Right atrium auricular region (tissue), 2 donors: ENCODE measurements around the gene RASL12. TPM values are rescaled to one million over a fixed set of nuclear protein-coding genes. Genes with fewer than 3 reads are reported as not detected.

Experiments used
- DNase-seq: peaks from one replicate; pipeline ENCODE4 v3.0.0-alpha.2; 2019; ENCODE audit warnings: low spot score
- H3K27ac ChIP-seq, 2 donors: fragments of 200-600 bp; sonication (generic); 1 replicate in 1 of 2; 2 replicates in 1 of 2; pipeline ENCODE4 v1.5.1; 2016 to 2019
- H3K27me3 ChIP-seq, 2 donors: fragments of 200-600 bp; sonication (generic); one replicate each; pipeline versions ENCODE4 v1.5.1 to v1.6.0; 2017 to 2019
- H3K36me3 ChIP-seq: fragments of 200-600 bp; sonication (generic); one replicate; pipeline ENCODE4 v1.5.1; 2016
- H3K4me1 ChIP-seq, 2 donors: fragments of 200-600 bp; sonication (generic); one replicate each; pipeline versions ENCODE4 v1.5.1 to v1.6.0; 2017 to 2019
- H3K4me3 ChIP-seq, 2 donors: fragments of 200-600 bp; sonication (generic); 1 replicate in 1 of 2; 2 replicates in 1 of 2; pipeline ENCODE4 v1.5.1; 2017 to 2019; ENCODE audit warnings: mild to moderate bottlenecking in 1 of 2, moderate library complexity in 1 of 2
- H3K9me3 ChIP-seq, 2 donors: fragments of 200-600 bp; sonication (generic); one replicate each; pipeline ENCODE4 v1.5.1; 2019
- total RNA-seq, 2 donors: library from RNA; depleted of rRNA; stranded (reverse); fragments of >200 nt; gene quantifications; one replicate each; pipeline ENCODE4 v1.1.0, GENCODE V29; 2016
- TF ChIP-seq, protein P1 (sequence below), 2 donors: fragments of 200-600 bp; sonication (generic); IDR thresholded peaks; one replicate each; pipeline ENCODE4 v1.5.1; 2019; ENCODE audit warnings: antibody characterized with exemption in 2 of 2

The RASL12 gene
- total RNA-seq, 2 donors from 2014 or later = 83.3 to 183 TPM

DNA sequence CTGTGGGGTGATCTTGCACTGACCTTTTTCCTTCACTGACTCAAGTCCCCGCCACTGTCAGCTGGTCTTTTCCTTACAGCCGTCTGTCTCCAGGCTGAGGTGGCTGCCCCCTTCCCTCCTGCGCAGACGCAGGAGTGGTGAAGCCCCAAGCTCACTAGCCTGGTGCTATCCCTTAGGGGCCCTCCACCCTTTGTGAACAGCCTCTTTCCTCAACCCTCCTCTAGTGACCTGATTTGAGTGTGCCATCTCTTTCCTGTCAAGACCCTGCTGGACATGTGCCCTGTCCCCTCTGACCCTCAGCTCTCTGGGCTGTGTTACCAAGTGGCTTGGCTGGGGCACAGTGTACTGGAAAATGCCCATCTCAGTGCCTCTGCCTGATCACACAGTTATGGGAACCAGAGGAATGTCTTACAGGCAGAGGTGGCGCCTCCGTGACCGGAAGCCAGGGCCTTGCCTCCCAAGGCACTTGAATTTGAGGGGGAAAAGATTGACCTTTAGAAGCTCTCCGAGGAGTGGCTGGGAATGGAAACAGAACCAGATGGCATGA, 17.5 kb upstream of the RASL12 start:
- DNase-seq = no peak
- TF ChIP-seq, protein P1, sequence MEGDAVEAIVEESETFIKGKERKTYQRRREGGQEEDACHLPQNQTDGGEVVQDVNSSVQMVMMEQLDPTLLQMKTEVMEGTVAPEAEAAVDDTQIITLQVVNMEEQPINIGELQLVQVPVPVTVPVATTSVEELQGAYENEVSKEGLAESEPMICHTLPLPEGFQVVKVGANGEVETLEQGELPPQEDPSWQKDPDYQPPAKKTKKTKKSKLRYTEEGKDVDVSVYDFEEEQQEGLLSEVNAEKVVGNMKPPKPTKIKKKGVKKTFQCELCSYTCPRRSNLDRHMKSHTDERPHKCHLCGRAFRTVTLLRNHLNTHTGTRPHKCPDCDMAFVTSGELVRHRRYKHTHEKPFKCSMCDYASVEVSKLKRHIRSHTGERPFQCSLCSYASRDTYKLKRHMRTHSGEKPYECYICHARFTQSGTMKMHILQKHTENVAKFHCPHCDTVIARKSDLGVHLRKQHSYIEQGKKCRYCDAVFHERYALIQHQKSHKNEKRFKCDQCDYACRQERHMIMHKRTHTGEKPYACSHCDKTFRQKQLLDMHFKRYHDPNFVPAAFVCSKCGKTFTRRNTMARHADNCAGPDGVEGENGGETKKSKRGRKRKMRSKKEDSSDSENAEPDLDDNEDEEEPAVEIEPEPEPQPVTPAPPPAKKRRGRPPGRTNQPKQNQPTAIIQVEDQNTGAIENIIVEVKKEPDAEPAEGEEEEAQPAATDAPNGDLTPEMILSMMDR (IDR thresholded peaks at IDR 0.05) = no peak
- no peaks in the 10 kb centered on the region for H3K9me3 ChIP-seq
- no peaks in the 10 kb centered on the region for H3K36me3 ChIP-seq
- peaks cover 0 to 92% of the 10 kb centered on the region in 2 donors for H3K4me1 ChIP-seq
- H3K4me3 ChIP-seq = no peak overlapping the region
- H3K27me3 ChIP-seq = no peaks in the 10 kb centered on the region
- peak overlapping the region; percentile 80 to 98 for H3K27ac ChIP-seq

DNA sequence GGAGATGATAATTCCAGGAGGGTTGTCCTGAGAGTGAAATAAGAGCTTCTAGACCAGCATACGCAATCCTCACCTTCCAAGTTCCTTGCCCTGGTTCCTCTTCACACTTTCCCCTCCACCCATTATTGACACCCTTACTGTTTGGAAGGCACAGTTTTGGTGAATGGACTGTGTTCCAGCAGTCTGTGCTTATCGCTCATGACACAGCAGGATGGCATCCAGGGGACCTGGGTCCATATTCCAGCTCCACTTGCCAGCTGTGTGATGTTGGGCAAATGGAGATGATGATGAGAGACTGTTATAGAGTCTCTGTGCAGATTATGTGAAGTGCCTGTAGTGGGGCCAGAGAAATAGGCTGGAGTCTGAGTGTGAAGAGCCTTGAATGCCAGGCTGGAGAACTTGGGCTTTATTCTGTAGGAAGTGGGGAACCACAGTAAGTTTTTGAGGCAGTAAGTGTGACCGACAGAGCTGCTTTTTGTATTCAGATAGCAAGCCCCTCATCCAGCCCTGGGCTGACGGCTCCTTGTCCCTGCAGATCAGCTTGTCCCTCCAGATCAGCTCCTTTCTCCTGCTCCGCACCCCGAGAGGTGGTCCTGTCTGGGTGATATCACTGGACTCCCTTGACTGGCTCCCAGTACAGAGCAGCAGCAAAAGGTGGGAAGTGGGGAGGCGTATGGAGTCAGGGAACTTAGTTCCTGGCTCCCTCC, 16.9 kb upstream of the RASL12 start:
- Histone ChIP-seq H3K27ac (peak overlapping the region; percentile 80 to 98), H3K27me3 (no peaks in the 10 kb centered on the region), H3K4me3 (no peak overlapping the region), H3K4me1 (peaks cover 0 to 85% of the 10 kb centered on the region in 2 donors), H3K36me3 (no peaks in the 10 kb centered on the region), H3K9me3 (no peaks in the 10 kb centered on the region)
- no peak for DNase-seq
- TF ChIP-seq, protein P1 (IDR thresholded peaks at IDR 0.05) = no peak

DNA sequence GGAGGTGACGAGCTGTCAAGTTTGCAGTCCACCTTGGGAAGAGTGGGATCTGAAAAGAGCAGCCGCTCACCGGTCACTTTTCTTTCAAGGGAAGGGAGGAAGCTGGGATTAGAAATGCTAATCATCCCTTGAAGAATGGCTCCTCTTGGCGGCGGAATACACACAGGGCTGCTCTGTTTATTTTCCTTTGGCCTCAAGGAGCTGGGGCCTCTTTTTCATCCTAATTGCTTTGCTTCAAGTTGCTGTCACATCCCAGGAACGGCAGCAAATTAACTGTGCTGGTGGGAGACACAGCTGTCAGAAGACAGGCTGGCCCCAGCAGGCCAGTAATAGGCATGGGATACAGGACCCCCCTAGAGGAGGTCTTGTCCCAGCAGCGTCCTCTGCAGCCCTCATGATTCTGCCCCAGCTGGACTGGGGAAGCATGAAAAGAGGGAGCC, 15.5 kb upstream of the RASL12 start:
- H3K4me1 ChIP-seq = peaks cover 0 to 72% of the 10 kb centered on the region in 2 donors
- TF ChIP-seq, protein P1 (IDR thresholded peaks at IDR 0.05) = peak in 1 of 2 donors; percentile 54
- H3K9me3 ChIP-seq = no peaks in the 10 kb centered on the region
- peak overlapping the region in 1 of 2 donors; percentile 98 for H3K27ac ChIP-seq
- no peak overlapping the region for H3K4me3 ChIP-seq
- DNase-seq = no peak
- H3K36me3 ChIP-seq = no peaks in the 10 kb centered on the region
- H3K27me3 ChIP-seq = no peaks in the 10 kb centered on the region

DNA sequence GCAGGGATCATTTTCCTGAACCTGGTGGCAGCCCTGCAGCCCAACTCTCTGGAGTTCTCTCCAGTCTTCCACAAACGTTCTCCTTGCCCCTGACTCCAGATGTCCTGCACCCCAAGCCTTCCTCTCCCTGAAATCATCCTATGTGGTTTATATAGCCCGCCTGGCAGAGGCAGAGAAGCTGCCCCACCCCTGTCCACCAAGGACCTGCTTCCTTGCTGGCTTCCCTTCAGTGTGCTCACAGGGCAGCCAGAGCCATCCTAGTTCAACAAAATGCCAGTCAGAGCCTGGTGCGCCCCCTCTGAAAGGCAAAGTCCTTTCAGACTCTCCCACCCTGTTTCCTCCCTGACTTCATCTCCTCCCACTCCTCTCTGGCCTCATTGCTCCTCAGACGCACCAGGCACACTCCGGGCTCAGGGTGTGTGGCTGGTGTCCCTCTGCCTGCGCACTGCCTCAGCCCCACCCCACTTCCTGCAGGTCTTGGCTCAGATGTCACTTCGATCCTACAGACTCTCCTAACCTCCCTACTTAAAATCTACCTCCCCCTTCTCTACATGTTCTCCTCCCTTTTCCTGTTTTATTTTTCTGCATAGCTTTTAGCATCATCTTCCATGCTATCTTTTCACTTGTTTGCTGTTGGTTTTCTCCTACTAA, 14.6 kb upstream of the RASL12 start:
- H3K4me3 ChIP-seq = no peak overlapping the region
- peak overlapping the region; percentile 58 to 98 for H3K27ac ChIP-seq
- H3K36me3 ChIP-seq = no peaks in the 10 kb centered on the region
- no peaks in the 10 kb centered on the region for H3K9me3 ChIP-seq
- H3K27me3 ChIP-seq = no peaks in the 10 kb centered on the region
- TF ChIP-seq, protein P1 (IDR thresholded peaks at IDR 0.05) = no peak
- no peak for DNase-seq
- H3K4me1 ChIP-seq = peaks cover 0 to 71% of the 10 kb centered on the region in 2 donors

DNA sequence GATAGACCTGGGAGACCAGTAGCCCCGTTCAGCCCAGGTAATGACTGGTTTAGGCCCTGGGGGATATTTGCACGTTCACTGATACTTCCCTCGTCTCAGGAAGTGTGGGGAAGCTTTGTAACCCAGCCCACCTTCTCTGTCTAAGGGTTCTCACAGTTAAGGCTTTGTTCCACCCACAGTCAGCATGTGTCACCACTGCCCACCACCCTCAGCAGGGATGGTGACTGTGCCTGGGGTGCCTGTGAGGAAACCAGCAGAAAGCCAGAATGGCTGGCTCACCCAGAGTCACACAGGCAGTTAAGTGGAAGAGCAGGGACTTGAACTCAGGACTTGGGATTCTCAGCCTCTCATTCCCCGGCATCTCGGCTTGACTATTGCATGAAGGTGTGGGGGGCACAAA, 14.0 kb upstream of the RASL12 start:
- TF ChIP-seq, protein P1 (IDR thresholded peaks at IDR 0.05) = no peak
- Histone ChIP-seq H3K27me3 (no peaks in the 10 kb centered on the region), H3K27ac (peak overlapping the region; percentile 58 to 98), H3K9me3 (no peaks in the 10 kb centered on the region), H3K4me1 (peaks cover 0 to 68% of the 10 kb centered on the region in 2 donors), H3K36me3 (no peaks in the 10 kb centered on the region), H3K4me3 (no peak overlapping the region)
- no peak for DNase-seq
